Neutrophil (primary cell): ENCODE data around the gene MAGEE1.

Experiments
- H3K27ac ChIP-seq: fragments of 200-600 bp; sonication (generic); 2 replicates; pipeline ENCODE4 v1.5.1; 2016; ENCODE audit warnings: mild to moderate bottlenecking, moderate library complexity
- H3K27me3 ChIP-seq: fragments of 200-600 bp; sonication (generic); 2 replicates; pipeline ENCODE4 v1.6.0; 2016; ENCODE audit warnings: mild to moderate bottlenecking
- H3K36me3 ChIP-seq: fragments of 200-600 bp; sonication (generic); 2 replicates; pipeline ENCODE4 v1.5.1; 2017
- H3K4me1 ChIP-seq, 2 experiments: fragments of 200-600 bp in 1 of 2; sonication (generic) in 1 of 2; 1 replicate in 1 of 2; 2 replicates in 1 of 2; pipeline versions ENCODE4 v1.5.1 to v1.6.1; 2013 to 2016; ENCODE audit warnings: low read depth in 1 of 2, low read length in 1 of 2, mild to moderate bottlenecking in 1 of 2, moderate library complexity in 1 of 2; ENCODE audit not compliant: control insufficient read depth in 1 of 2, insufficient read depth in 1 of 2
- H3K4me3 ChIP-seq, 2 experiments: fragments of 200-600 bp in 1 of 2; sonication (generic) in 1 of 2; 1 replicate in 1 of 2; 2 replicates in 1 of 2; pipeline ENCODE4 v1.5.1; 2013 to 2016; ENCODE audit warnings: low read depth in 1 of 2, low read length in 1 of 2, mild to moderate bottlenecking in 1 of 2, moderate library complexity in 1 of 2
- H3K9me3 ChIP-seq: fragments of 200-600 bp; sonication (generic); 2 replicates; pipeline ENCODE4 v1.5.1; 2016
- CTCF ChIP-seq: fragments of 200-600 bp; sonication (generic); IDR thresholded peaks from 2 replicates; pipeline ENCODE4 v1.5.1; 2016; ENCODE audit warnings: antibody characterized with exemption

MAGEE1 gene

GRCh38 chrX:76477353-76477752 is 49.8 kb downstream of the MAGEE1 start:
- TF ChIP-seq CTCF, result no peak
- H3K27ac ChIP-seq, result no peak overlapping the region
- H3K4me3 ChIP-seq, result no peak overlapping the region
- no peaks in the 10 kb centered on the region for H3K4me1 ChIP-seq
- no peaks in the 10 kb centered on the region for H3K27me3 ChIP-seq
- H3K9me3 ChIP-seq, result no peaks in the 10 kb centered on the region
- H3K36me3 ChIP-seq, result no peaks in the 10 kb centered on the region
